ENCODE data around the gene ZNF805.

Gene ZNF805

DNA sequence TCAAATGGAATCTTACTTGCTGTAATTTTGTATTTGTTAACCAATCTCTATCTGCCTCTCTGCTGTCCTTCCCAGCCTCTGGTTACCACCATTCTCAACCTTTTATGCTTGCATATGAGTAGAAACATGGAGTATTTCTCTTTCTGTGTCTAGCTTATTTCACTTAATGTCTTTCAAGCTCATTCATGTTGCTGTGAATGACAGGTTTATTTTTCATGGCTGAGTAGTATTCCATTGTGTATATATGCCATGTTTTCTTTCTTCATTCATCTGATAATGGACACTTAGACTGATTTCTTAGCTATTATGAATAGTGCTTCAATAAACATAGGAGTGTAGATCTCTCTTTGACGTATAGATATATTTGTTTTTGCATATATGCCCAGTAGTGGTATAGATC, 53.3 kb downstream of the ZNF805 start:
- H3K27ac ChIP-seq: no peak overlapping the region
- TF ChIP-seq ZFX (IDR thresholded peaks at IDR 0.05; ENCODE audit: borderline replicate concordance): no peak
- TF ChIP-seq, protein P1, sequence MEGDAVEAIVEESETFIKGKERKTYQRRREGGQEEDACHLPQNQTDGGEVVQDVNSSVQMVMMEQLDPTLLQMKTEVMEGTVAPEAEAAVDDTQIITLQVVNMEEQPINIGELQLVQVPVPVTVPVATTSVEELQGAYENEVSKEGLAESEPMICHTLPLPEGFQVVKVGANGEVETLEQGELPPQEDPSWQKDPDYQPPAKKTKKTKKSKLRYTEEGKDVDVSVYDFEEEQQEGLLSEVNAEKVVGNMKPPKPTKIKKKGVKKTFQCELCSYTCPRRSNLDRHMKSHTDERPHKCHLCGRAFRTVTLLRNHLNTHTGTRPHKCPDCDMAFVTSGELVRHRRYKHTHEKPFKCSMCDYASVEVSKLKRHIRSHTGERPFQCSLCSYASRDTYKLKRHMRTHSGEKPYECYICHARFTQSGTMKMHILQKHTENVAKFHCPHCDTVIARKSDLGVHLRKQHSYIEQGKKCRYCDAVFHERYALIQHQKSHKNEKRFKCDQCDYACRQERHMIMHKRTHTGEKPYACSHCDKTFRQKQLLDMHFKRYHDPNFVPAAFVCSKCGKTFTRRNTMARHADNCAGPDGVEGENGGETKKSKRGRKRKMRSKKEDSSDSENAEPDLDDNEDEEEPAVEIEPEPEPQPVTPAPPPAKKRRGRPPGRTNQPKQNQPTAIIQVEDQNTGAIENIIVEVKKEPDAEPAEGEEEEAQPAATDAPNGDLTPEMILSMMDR (IDR thresholded peaks at IDR 0.05): no peak

DNA sequence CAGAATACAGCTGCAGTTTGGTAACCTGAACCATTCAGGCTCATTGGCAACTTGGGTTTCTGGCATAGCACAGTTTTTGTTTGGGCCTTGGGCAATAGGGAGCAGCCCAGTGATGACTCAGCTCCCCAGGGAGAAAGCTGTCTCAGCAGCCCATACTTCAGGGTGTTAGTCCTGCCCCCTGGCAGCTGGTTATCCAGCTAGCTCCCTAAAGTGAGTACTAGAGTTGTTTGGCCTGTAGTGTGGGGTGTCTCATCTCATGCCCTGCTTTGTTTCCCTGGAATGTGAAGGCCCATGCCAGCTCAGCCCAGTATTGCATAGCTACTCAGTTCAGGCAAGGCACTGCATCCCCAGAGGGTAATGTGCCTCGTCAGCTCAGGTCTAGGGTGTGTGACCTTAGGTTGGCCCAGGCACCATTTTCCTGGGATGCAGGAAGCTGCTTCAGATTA, 61.6 kb downstream of the ZNF805 start:
- TF ChIP-seq, protein P1 (IDR thresholded peaks at IDR 0.05): no peak
- no peak for TF ChIP-seq ZFX (IDR thresholded peaks at IDR 0.05; ENCODE audit: borderline replicate concordance)
- no peak overlapping the region for H3K27ac ChIP-seq

DNA sequence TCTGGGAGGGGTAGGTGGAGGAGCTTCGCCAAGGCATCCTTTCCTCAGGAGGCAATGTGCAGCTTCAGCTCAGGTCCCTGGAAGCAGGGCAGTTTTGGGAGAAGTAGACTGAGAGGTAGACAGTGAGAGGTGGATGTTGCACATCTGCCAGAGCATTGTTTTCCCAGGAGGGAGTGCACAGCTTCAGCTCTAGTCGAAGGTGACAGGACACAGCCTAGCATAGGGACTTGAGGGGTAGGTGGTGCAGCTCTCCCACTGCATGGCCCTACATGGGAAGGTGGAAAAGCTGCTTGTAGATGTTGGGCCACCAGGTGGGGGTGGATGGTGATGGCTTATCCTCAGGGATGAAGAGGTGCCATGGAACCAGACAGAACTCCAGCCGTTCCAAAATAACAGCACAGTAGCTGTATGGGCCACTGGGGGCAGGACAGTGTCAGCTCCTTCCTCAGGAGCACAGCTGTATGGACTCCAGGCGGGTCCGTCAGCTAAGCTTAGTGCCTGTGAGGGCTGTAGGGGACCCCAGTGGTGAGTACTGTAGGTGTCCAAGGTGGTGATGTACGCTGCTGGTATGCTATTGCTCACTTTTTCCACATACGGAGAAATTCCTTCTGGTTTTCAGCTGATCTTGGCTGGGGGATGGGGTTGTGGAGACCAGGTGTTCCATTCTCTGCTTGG, 62.4 kb downstream of the ZNF805 start:
- peak overlapping the region; percentile 3; the same call in 1 of the 2 replicates for H3K27ac ChIP-seq
- TF ChIP-seq, protein P1 (IDR thresholded peaks at IDR 0.05): no peak
- TF ChIP-seq ZFX (IDR thresholded peaks at IDR 0.05; ENCODE audit: borderline replicate concordance): no peak
